Lung (tissue), 12 donors: ENCODE measurements around the gene FGB. TPM values are rescaled to one million over a fixed set of nuclear protein-coding genes. Genes with fewer than 3 reads are reported as not detected.

Experiments
- ATAC-seq: fragments of 200-7000 bp; cut with Tn5 transposase; one replicate; pipeline ENCODE4 v1.9.1; 2020; ENCODE audit warnings: moderate number of reproducible peaks; ENCODE audit not compliant: insufficient read depth, low FRiP score
- DNase-seq, 3 donors: peaks; one replicate each; pipeline ENCODE4 v3.0.0-alpha.2; 2013 to 2017
- H3K27ac ChIP-seq, 2 donors: one replicate each; pipeline ENCODE4 v1.5.1; 2013; ENCODE audit warnings: mild to moderate bottlenecking in 2 of 2, moderate library complexity in 2 of 2, control low read depth in 1 of 2, inconsistent platforms in 1 of 2, low read depth in 1 of 2, low read length in 1 of 2
- H3K27me3 ChIP-seq, 3 donors: one replicate each; pipeline ENCODE4 v1.5.1; 2013; ENCODE audit warnings: low read length in 2 of 3; ENCODE audit not compliant: control insufficient read depth in 3 of 3, insufficient read depth in 3 of 3
- H3K36me3 ChIP-seq, 4 donors: one replicate each; pipeline ENCODE4 v1.5.1; 2013; ENCODE audit warnings: low read length in 4 of 4, mild to moderate bottlenecking in 1 of 4, moderate library complexity in 1 of 4; ENCODE audit not compliant: control insufficient read depth in 4 of 4, insufficient read depth in 4 of 4
- H3K4me1 ChIP-seq, 5 donors: one replicate each; pipeline ENCODE4 v1.5.1; 2013; ENCODE audit warnings: low read length in 5 of 5, mild to moderate bottlenecking in 2 of 5, moderate library complexity in 1 of 5; ENCODE audit not compliant: control insufficient read depth in 5 of 5, insufficient read depth in 5 of 5
- H3K4me3 ChIP-seq: one replicate; pipeline ENCODE4 v1.5.1; 2013; ENCODE audit warnings: mild to moderate bottlenecking, control low read depth, moderate library complexity
- H3K9ac ChIP-seq, 2 donors: one replicate each; pipeline ENCODE4 v1.5.1; 2013; ENCODE audit warnings: low read length in 2 of 2, control low read depth in 1 of 2; ENCODE audit not compliant: insufficient read depth in 1 of 2
- H3K9me3 ChIP-seq, 4 donors: one replicate each; pipeline ENCODE4 v1.5.1; 2013; ENCODE audit warnings: low read length in 3 of 4, mild to moderate bottlenecking in 1 of 4, moderate library complexity in 1 of 4; ENCODE audit not compliant: control insufficient read depth in 4 of 4, insufficient read depth in 3 of 4
- WGBS, 2 donors: extraction: QIAGEN DNeasy Blood & Tissue Kit; methylation state at CpG; one replicate each; pipeline ENCODE4 v1.1.7; 2013; 5-methylcytosine and 5-hydroxymethylcytosine counted together
- polyA plus RNA-seq, 2 donors: library from polyadenylated mRNA; stranded (reverse); fragments of 200-250 nt; gene quantifications; one replicate each; pipeline ENCODE4 v1.2.1, GENCODE V29; 2013
- total RNA-seq, 2 donors: library from RNA; depleted of rRNA in 1 of 2; stranded (reverse); fragments of >200 nt in 1 of 2; gene quantifications; one replicate each; pipeline ENCODE4 v1.2.1, GENCODE V29; 2014 to 2021
- TF ChIP-seq, protein P1 (sequence below): IDR thresholded peaks from 2 replicates; pipeline ENCODE4 v1.5.1; 2012; ENCODE audit warnings: mild to moderate bottlenecking; ENCODE audit errors: control extremely low read depth, extremely low read depth
- donor health status: control.
- donor health status: control.
- donor health status: Bipolar disorder and iron deficiency.
- donor health status: healthy.
- donor health status: DM: yes; HTN: yes; CAD: no.

FGB gene
- total and polyA plus RNA-seq, 4 donors = 0.28 to 1.8 (median 0.34) TPM

DNA sequence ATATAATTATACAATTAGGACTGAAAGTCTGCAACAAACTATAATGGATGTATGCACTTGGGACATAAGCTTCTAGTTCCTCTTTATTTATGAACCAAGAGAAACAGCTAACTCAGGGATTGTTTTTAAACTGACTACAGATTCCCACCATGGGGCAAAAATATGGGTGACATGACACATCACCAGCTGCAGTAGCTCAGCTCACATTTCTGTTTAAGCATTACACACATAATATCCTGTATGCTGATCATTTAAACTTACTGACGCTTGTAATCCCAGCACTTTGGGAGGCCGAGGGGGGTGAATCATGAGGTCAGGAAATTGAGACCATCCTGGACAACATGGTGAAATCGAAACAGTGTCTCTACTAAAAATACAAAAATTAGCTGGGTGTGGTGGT lies 11.5 kb downstream of the FGB start:
- no peak overlapping the region for H3K4me3 ChIP-seq
- ATAC-seq (no peak), DNase-seq (peak; percentile 11 to 51 (median 20))
- H3K4me1 ChIP-seq = no peaks in the 10 kb centered on the region
- no peak overlapping the region for H3K9ac ChIP-seq
- TF ChIP-seq, protein P1, sequence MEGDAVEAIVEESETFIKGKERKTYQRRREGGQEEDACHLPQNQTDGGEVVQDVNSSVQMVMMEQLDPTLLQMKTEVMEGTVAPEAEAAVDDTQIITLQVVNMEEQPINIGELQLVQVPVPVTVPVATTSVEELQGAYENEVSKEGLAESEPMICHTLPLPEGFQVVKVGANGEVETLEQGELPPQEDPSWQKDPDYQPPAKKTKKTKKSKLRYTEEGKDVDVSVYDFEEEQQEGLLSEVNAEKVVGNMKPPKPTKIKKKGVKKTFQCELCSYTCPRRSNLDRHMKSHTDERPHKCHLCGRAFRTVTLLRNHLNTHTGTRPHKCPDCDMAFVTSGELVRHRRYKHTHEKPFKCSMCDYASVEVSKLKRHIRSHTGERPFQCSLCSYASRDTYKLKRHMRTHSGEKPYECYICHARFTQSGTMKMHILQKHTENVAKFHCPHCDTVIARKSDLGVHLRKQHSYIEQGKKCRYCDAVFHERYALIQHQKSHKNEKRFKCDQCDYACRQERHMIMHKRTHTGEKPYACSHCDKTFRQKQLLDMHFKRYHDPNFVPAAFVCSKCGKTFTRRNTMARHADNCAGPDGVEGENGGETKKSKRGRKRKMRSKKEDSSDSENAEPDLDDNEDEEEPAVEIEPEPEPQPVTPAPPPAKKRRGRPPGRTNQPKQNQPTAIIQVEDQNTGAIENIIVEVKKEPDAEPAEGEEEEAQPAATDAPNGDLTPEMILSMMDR = no peak
- WGBS, 2 donors = 75 to 77% methylated on average over 3 of the region's 3 CpGs
- H3K36me3 ChIP-seq = no peaks in the 10 kb centered on the region
- H3K27ac ChIP-seq = no peak overlapping the region
- no peaks in the 10 kb centered on the region for H3K9me3 ChIP-seq
- no peaks in the 10 kb centered on the region for H3K27me3 ChIP-seq

DNA sequence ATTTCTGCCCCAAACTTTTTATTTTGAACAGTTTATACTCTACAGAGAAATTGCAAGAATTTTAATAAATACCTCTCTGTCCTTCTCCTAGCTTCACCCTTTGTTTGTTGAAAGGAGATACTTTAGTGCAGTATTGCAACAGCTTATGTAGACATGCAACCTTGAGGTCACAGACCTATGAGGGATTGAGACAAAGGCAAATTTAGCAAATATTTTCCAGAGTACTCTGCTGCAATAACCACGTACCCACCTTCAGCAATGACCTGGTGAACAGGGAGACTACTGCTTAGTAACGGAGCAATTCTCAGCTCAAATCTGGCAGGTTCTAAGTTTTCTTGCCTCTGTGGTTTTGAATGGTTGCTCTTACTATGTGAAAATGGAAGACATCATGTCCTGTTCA lies 14.5 kb downstream of the FGB start:
- H3K27me3 ChIP-seq = no peaks in the 10 kb centered on the region
- no peaks in the 10 kb centered on the region for H3K4me1 ChIP-seq
- H3K9me3 ChIP-seq = no peaks in the 10 kb centered on the region
- TF ChIP-seq, protein P1 = no peak
- no peaks in the 10 kb centered on the region for H3K36me3 ChIP-seq
- DNase-seq (no peak), ATAC-seq (no peak)
- H3K9ac ChIP-seq = no peak overlapping the region
- no peak overlapping the region for H3K27ac ChIP-seq
- H3K4me3 ChIP-seq = no peak overlapping the region
- 71 to 81% methylated on average over 2 of the region's 2 CpGs for WGBS, 2 donors

- H3K36me3 ChIP-seq = no peaks in the 10 kb centered on the region
- 53 to 58% methylated on average over 1 of the region's 1 CpG for WGBS, 2 donors
- no peak for ATAC-seq
- H3K9me3 ChIP-seq = no peaks in the 10 kb centered on the region
- H3K4me1 ChIP-seq = no peaks in the 10 kb centered on the region
- TF ChIP-seq, protein P1 = no peak
- no peak overlapping the region for H3K9ac ChIP-seq
- no peak overlapping the region for H3K4me3 ChIP-seq
- DNase-seq = no peak
- no peak overlapping the region for H3K27ac ChIP-seq
- H3K27me3 ChIP-seq = no peaks in the 10 kb centered on the region
Measured at GRCh38 chr4:154578919-154579318, 16.1 kb downstream of the FGB start.

- no peak for DNase-seq
- no peaks in the 10 kb centered on the region for H3K4me1 ChIP-seq
- H3K9me3 ChIP-seq = no peaks in the 10 kb centered on the region
- no peak overlapping the region for H3K9ac ChIP-seq
- no peak overlapping the region for H3K4me3 ChIP-seq
- H3K27ac ChIP-seq = no peak overlapping the region
- no peaks in the 10 kb centered on the region for H3K27me3 ChIP-seq
- TF ChIP-seq, protein P1 = no peak
- no peak for ATAC-seq
- H3K36me3 ChIP-seq = no peaks in the 10 kb centered on the region
Measured at GRCh38 chr4:154579927-154580326, 17.1 kb downstream of the FGB start.
